HG02885 (cell line): ENCODE results near the gene RFXAP.

Experiments
- ATAC-seq: cut with Tn5 transposase; IDR thresholded peaks from one replicate; pipeline ENCODE4 v1.9.1; 2021; ENCODE audit warnings: mild to moderate bottlenecking; ENCODE audit not compliant: unreplicated experiment, poor library complexity

The RFXAP gene

DNA sequence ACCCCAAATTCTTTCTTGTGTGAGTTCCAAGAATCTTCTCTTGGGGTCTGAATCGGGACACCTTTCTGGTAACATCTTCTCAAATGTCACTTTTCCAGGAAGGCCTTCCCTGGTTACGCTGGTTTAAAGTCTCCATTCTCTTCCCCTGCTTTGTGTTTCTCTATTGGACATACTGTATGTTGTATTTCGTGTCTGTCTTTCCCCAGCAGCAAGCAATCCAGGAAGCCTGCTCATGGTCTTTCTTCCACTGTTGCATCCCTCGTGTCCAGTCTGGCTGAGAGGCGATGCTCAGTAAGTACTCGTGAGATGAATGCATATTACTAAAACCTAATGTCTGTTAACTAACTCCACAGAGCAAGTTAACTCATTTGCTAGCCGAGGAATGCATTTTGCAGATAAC, 43.7 kb downstream of the RFXAP start:
- ATAC-seq = no peak

DNA sequence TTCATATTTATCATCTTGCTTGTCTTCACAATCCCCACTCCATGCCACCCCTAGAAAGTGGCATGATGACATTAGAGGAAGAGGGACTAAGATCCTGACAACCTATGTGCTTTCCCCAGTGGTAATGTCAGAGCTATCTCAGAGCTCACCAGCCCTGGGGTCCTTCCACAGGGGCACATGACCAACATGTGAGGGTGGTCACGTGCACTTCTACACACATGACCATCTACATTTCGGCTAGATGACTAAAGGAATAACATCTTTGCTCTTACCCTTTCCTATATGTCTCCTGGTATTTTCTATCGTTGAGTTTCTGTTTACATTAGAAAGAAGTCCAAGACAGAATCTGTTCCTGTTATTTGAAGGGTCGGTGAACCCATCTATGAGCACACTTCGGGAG, 46.2 kb downstream of the RFXAP start:
- ATAC-seq = no peak

GRCh38 chr13:36866232-36866631, 47.2 kb downstream of the RFXAP start:
- no peak for ATAC-seq

DNA sequence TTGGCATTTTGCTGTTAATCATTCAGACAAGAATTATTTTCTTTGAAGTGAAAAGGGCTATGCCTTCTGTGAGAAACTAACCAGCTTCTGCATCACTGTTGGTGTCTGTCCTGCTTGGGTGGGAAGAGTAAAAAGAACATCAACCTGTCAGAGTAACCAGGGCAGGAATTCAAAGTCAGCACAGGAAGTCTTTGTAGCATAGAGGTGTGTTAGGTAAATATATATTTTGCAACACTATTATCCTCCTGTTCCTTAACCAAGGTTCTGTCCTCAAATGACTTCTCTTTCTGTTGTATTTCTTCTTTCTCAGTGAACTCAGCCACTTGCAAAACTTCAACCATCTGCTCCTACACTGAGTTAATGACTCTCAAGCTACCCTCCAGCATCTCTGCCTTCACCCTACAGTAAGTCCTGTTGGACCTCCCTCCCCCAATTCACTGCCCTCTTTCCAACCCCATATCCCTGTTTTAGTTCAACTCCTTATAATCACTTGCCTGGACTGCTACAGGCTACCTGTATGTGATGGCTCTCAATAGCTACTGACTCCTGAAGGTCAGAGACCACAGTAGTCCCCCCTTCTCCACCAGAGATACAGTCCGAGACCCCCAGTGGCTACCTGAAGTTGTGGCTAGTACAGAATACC, 51.1 kb downstream of the RFXAP start:
- ATAC-seq = no peak

GRCh38 chr13:36872621-36873020, 53.6 kb downstream of the RFXAP start:
- no peak for ATAC-seq

- ATAC-seq = no peak
Measured at GRCh38 chr13:36875431-36875830, 56.4 kb downstream of the RFXAP start.

- ATAC-seq = no peak
Measured at GRCh38 chr13:36875961-36876360, 56.9 kb downstream of the RFXAP start.
